ENCODE measurements around the gene RAB6B.

- TF ChIP-seq CTCF (conservative IDR thresholded peaks at IDR 0.05; ENCODE audit: low read depth, low read length) = no peak
- TF ChIP-seq ELK1 (IDR thresholded peaks at IDR 0.05; ENCODE audit: borderline replicate concordance, low read depth, low read length) = no peak
- no peak for TF ChIP-seq RFX5 (IDR thresholded peaks at IDR 0.05; ENCODE audit: low read depth, low read length)
- TF ChIP-seq CEBPB (IDR thresholded peaks at IDR 0.05; ENCODE audit: low read depth, low read length) = no peak
These were observed 116.0 kb downstream of the RAB6B start for GRCh38 chr3:133779626-133780203.
